Activated CD8-positive, alpha-beta memory T cell treated with anti-CD3 and anti-CD28 coated beads, Interleukin-2, amount 10 ng/mL, durations not matched to agents 7 days and 5 days (primary cell): ENCODE results near the gene RAMP3. TPM values are rescaled to one million over a fixed set of nuclear protein-coding genes. Genes with fewer than 3 reads are reported as not detected.

Experiments used
- ATAC-seq: fragments of 150-1000 bp; cut with Tn5 transposase; one replicate; pipeline ENCODE4 v1.10.0; 2021; ENCODE audit warnings: moderate library complexity
- CTCF ChIA-PET: fragments of 350-600 bp; sonication (Branson Sonifier 250); formaldehyde crosslinking; loops from one replicate; lab custom pipeline; 2021; ENCODE audit warnings: antibody characterized with exemption; lab: Charles Lee
- DNase-seq: peaks from one replicate; pipeline ENCODE4 v3.0.0-alpha.2; 2020
- H3K27ac Mint-ChIP-seq: one replicate; pipeline ENCODE4 v1.8.0; 2021; ENCODE audit warnings: mild to moderate bottlenecking, mixed read lengths
- H3K27me3 Mint-ChIP-seq: one replicate; pipeline ENCODE4 v1.8.0; 2021; ENCODE audit warnings: mixed read lengths
- H3K36me3 Mint-ChIP-seq: one replicate; pipeline ENCODE4 v1.8.0; 2021; ENCODE audit warnings: mild to moderate bottlenecking, mixed read lengths
- H3K4me1 Mint-ChIP-seq: one replicate; pipeline ENCODE4 v1.8.0; 2021; ENCODE audit warnings: mixed read lengths
- H3K4me3 Mint-ChIP-seq: one replicate; pipeline ENCODE4 v1.8.0; 2021; ENCODE audit warnings: mild to moderate bottlenecking, moderate library complexity, mixed read lengths
- H3K9me3 Mint-ChIP-seq: one replicate; pipeline ENCODE4 v1.8.0; 2022; ENCODE audit warnings: low read depth, mixed read lengths
- total RNA-seq, 2 experiments: library from RNA; stranded (reverse); gene quantifications; one replicate each; pipeline ENCODE4 v1.2.3, GENCODE V29; 2021

Gene RAMP3
- total RNA-seq, 2 experiments from 2014 or later, result not detected

DNA sequence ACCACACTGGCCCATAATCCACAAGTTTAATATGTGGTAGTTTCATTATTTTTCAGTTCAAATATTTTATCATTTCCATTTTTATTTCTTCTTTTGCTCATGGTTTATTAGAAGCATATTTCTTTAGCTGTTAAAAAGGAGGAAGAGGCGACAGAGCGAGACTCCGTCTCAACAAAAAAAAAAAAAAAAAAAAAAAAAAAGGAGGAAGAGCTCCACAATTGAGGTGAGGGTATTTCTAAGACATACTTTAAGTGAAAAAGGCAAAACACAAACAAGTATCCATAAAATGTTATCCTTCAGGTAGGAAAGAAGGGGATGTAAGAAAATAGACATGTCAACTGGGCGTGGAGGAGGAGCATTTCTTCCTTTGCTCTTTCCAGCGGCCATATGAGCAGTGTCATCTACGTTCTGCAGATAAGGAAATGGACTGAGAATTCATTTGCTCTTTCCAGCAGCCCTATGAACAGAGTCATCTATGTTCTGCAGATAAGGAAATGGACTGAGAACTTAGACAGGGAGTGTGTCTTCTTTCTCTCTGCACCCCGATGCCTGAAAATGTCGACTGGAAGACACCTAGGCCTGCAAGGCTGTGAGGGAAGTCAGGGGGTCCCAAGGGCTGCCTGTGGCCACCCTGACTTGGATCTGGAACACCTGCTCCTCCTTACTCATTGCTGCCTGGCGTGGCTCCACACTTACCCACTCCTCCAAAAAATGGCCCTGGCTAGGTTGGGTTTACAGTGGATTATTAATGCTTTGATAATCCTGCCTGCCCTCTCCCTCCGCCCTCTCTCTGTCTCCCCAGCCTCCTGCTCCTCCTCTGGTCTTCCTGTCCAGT is 18.9 kb upstream of the RAMP3 start:
- H3K4me1 Mint-ChIP-seq, result peaks cover 28% of the 10 kb centered on the region
- no peaks in the 10 kb centered on the region for H3K9me3 Mint-ChIP-seq
- H3K36me3 Mint-ChIP-seq, result no peaks in the 10 kb centered on the region
- H3K27me3 Mint-ChIP-seq, result peaks cover 10% of the 10 kb centered on the region
- no peak overlapping the region for H3K4me3 Mint-ChIP-seq
- CTCF ChIA-PET, result interaction anchor here (1.1 to 4.1 kb wide), 3 partner anchors 20 to 165 kb away, joined by 3 to 56 read pairs (median 26); partner anchors contain the start of gene TBRG4
- DNase-seq, result no peak
- ATAC-seq, result no peak
- H3K27ac Mint-ChIP-seq, result no peak overlapping the region

GRCh38 chr7:45140827-45141226 is 16.8 kb upstream of the RAMP3 start:
- DNase-seq (no peak), ATAC-seq (no peak)
- H3K4me1 Mint-ChIP-seq, result peaks cover 25% of the 10 kb centered on the region
- H3K36me3 Mint-ChIP-seq, result no peaks in the 10 kb centered on the region
- no peak overlapping the region for H3K27ac Mint-ChIP-seq
- CTCF ChIA-PET, result no interaction called here
- peaks cover 15% of the 10 kb centered on the region for H3K27me3 Mint-ChIP-seq
- H3K4me3 Mint-ChIP-seq, result no peak overlapping the region
- no peaks in the 10 kb centered on the region for H3K9me3 Mint-ChIP-seq

DNA sequence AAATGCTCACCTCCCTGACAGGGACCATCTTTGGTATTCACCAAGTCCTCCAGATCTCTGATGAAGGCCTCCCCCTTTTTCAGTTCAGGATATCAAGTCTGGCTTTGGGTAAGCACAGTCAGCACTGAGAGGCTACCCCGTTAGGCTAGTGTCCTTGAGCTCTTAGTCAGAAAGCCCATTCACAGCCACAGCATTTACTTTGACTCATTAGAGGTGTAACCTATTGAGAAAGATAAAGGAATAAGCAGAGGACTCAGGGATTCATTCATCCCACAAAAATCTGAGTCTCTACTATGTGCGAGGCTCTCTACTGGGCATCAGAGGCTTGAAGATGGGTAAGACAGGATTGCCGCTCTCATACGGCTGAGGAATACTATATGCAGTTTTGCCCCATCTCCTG is 14.0 kb upstream of the RAMP3 start:
- no peaks in the 10 kb centered on the region for H3K9me3 Mint-ChIP-seq

DNA sequence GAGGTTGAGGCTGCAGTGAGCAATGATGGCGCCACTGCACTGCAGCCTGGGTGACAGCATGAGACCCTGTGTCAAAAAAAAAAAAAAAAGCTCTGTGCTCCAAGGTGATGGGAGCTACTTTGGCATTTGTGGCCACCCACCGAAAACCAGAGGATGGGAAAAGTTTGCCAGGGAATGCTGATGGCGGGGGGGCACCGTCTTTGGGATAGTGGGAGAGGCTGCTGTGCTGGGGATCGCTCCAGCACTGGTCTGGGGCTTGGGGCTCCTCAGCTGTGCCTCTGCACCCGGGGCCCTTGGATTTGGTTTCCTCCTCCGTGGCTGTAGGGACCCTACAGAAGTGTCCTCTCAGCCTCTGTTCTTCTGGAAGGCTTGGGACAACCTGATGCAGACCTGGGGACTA is 11.7 kb upstream of the RAMP3 start:
- H3K4me1 Mint-ChIP-seq, result peaks cover 1% of the 10 kb centered on the region
- CTCF ChIA-PET, result interaction anchor here (1.4 kb wide), 1 partner anchor 10 kb away, joined by 4 read pairs; no protein-coding TSS in a partner anchor
- peaks cover 25% of the 10 kb centered on the region for H3K27me3 Mint-ChIP-seq
- H3K27ac Mint-ChIP-seq, result no peak overlapping the region
- no peaks in the 10 kb centered on the region for H3K9me3 Mint-ChIP-seq
- no peaks in the 10 kb centered on the region for H3K36me3 Mint-ChIP-seq
- DNase-seq, result no peak
- ATAC-seq, result no peak
- no peak overlapping the region for H3K4me3 Mint-ChIP-seq

More for the DNA sequence above, 14.0 kb upstream of the RAMP3 start:
- H3K36me3 Mint-ChIP-seq, result no peaks in the 10 kb centered on the region
- no peak for DNase-seq
- H3K27me3 Mint-ChIP-seq, result peaks cover 17% of the 10 kb centered on the region
- CTCF ChIA-PET, result interaction anchor here (1.3 kb wide), 1 partner anchor 16 kb away, joined by 3 read pairs; no protein-coding TSS in a partner anchor
- ATAC-seq, result no peak
- peaks cover 6% of the 10 kb centered on the region for H3K4me1 Mint-ChIP-seq
- no peak overlapping the region for H3K4me3 Mint-ChIP-seq
- H3K27ac Mint-ChIP-seq, result no peak overlapping the region

- DNase-seq (no peak), ATAC-seq (no peak)
- peaks cover 31% of the 10 kb centered on the region for H3K27me3 Mint-ChIP-seq
- CTCF ChIA-PET, result interaction anchor here (1.6 kb wide), 1 partner anchor 114 kb away, joined by 4 read pairs; no protein-coding TSS in a partner anchor
- H3K4me1 Mint-ChIP-seq, result no peaks in the 10 kb centered on the region
- H3K4me3 Mint-ChIP-seq, result no peak overlapping the region
- no peaks in the 10 kb centered on the region for H3K9me3 Mint-ChIP-seq
- H3K36me3 Mint-ChIP-seq, result no peaks in the 10 kb centered on the region
- H3K27ac Mint-ChIP-seq, result no peak overlapping the region
Measured at GRCh38 chr7:45146531-45147379, 10.8 kb upstream of the RAMP3 start.

DNA sequence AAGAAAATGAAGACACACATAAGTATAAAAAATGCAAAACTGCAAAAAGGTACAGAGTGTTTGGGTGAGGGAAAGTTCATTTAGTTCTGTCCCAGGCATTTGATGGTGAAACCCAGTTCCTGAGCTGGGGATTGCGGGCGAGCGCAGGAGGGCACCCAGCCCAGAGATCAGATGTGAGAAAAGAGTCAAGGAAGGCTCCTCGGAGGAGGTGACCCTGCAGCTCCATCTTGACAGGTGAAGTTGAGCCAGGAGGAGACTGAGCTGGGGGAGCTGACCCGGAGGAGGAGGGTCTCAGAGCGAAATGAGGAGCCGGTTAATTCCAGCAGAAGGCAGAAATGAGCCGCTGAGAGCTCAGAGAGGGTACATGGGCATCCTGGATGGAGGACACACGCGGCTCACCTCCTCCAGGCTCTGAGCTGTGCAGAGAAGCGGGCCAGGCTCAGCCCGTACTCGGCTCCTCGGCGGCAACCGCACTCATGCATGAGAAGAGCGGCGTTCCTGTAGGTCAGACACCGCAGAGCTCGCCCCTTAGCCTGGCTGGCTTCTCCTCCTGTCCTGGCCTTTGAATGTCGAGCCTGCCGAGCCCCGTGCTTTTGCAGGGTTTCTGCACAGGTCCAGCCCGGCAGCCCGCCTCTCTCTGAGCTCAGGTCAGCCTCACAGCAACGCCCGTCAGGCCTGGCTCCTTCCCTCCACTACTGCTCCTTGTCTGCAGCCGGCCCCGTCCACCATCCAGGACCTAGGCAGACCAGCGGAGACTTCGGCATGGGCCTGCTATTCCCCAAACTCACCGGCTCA is 9.5 kb upstream of the RAMP3 start:
- Mint-ChIP-seq H3K27ac (no peak overlapping the region), H3K27me3 (peaks cover 31% of the 10 kb centered on the region), H3K36me3 (no peaks in the 10 kb centered on the region), H3K4me1 (no peaks in the 10 kb centered on the region), H3K9me3 (no peaks in the 10 kb centered on the region), H3K4me3 (no peak overlapping the region)
- ATAC-seq (no peak), DNase-seq (no peak)
- CTCF ChIA-PET, result interaction anchor here (1.6 kb wide), 1 partner anchor 113 kb away, joined by 4 read pairs; no protein-coding TSS in a partner anchor

DNA sequence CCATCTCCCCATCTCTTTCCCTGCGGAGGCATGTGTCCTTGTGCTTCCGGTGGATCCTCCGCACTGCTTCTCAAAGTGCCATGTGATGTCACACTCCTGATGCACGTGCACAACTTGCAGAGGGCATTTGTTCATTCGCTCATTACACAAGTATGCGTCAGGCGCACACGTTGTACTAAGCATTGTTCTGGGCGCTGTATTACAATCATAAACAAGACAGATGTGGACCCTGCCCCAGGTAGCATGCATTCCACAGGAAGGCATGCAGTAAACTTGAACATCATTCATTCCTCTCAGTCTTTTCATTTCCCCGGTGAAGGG is 9.0 kb upstream of the RAMP3 start:
- no peaks in the 10 kb centered on the region for H3K9me3 Mint-ChIP-seq
- H3K4me1 Mint-ChIP-seq, result no peaks in the 10 kb centered on the region
- H3K27me3 Mint-ChIP-seq, result peaks cover 29% of the 10 kb centered on the region
- ATAC-seq, result no peak
- no peaks in the 10 kb centered on the region for H3K36me3 Mint-ChIP-seq
- DNase-seq, result no peak
- H3K4me3 Mint-ChIP-seq, result no peak overlapping the region
- CTCF ChIA-PET, result interaction anchor here (10.4 kb wide), 1 partner anchor 111 kb away, joined by 89 read pairs; no protein-coding TSS in a partner anchor
- no peak overlapping the region for H3K27ac Mint-ChIP-seq

DNA sequence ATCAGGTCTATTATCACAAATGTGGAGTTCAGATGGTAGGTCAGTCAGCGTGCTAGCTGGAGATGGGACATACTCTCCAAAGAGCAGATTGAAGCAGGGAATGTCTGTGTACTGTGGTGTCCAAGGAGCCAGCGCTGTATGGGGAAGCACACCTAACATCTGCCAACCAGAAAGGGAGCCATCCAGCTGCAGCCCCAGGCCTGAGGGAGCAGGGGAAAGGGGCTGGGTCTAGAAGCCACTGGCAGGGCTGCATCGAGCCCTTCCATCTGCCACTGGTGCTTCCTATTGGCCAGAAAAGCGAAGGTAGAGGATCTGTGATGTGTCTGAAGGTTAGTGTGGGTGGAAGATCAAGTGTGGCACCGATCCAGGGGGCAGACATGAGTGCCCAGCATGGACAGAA is 8.0 kb upstream of the RAMP3 start:
- H3K4me3 Mint-ChIP-seq, result no peak overlapping the region
- H3K9me3 Mint-ChIP-seq, result no peaks in the 10 kb centered on the region
- H3K27me3 Mint-ChIP-seq, result peaks cover 24% of the 10 kb centered on the region
- no peak overlapping the region for H3K27ac Mint-ChIP-seq
- no peaks in the 10 kb centered on the region for H3K36me3 Mint-ChIP-seq
- DNase-seq (no peak), ATAC-seq (no peak)
- H3K4me1 Mint-ChIP-seq, result no peaks in the 10 kb centered on the region
- CTCF ChIA-PET, result interaction anchor here (10.4 kb wide), 1 partner anchor 110 kb away, joined by 89 read pairs; no protein-coding TSS in a partner anchor

DNA sequence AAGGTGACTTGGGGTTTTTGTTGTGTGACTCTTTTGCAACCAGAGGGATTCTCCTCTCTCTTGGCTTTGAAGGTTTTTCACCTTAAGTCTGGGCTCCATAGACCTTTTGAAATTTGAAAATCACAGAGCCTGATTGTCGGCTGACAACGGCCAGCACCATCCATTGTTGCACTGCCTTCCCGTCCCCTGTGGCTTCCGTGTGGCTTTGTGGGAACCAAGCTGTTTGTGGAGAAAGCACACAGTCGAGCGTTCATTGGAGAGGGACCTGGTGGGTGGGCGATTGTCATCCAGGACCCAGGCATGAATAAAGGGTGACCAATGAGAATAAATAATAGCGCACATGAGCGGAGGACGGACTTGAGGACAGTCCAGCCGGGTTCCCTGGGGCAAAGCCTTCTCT is 7.4 kb upstream of the RAMP3 start:
- Mint-ChIP-seq H3K36me3 (no peaks in the 10 kb centered on the region), H3K27me3 (peaks cover 24% of the 10 kb centered on the region), H3K27ac (no peak overlapping the region), H3K9me3 (no peaks in the 10 kb centered on the region), H3K4me1 (no peaks in the 10 kb centered on the region), H3K4me3 (no peak overlapping the region)
- CTCF ChIA-PET, result interaction anchor here (10.4 kb wide), 1 partner anchor 109 kb away, joined by 89 read pairs; no protein-coding TSS in a partner anchor
- no peak for ATAC-seq
- no peak for DNase-seq

GRCh38 chr7:45151131-45151684 is 6.4 kb upstream of the RAMP3 start:
- no peak for DNase-seq
- no peaks in the 10 kb centered on the region for H3K4me1 Mint-ChIP-seq
- no peak overlapping the region for H3K4me3 Mint-ChIP-seq
- H3K9me3 Mint-ChIP-seq, result no peaks in the 10 kb centered on the region
- no peak overlapping the region for H3K27ac Mint-ChIP-seq
- peaks cover 26% of the 10 kb centered on the region for H3K27me3 Mint-ChIP-seq
- no peak for ATAC-seq
- CTCF ChIA-PET, result interaction anchor here (10.4 kb wide), 1 partner anchor 108 kb away, joined by 89 read pairs; no protein-coding TSS in a partner anchor
- H3K36me3 Mint-ChIP-seq, result no peaks in the 10 kb centered on the region

GRCh38 chr7:45151967-45152366 is 5.6 kb upstream of the RAMP3 start:
- Mint-ChIP-seq H3K9me3 (no peaks in the 10 kb centered on the region), H3K27ac (no peak overlapping the region), H3K4me3 (no peak overlapping the region), H3K4me1 (no peaks in the 10 kb centered on the region), H3K27me3 (peaks cover 30% of the 10 kb centered on the region), H3K36me3 (no peaks in the 10 kb centered on the region)
- ATAC-seq, result no peak
- no peak for DNase-seq
- CTCF ChIA-PET, result interaction anchor here (10.4 kb wide), 1 partner anchor 108 kb away, joined by 89 read pairs; no protein-coding TSS in a partner anchor

DNA sequence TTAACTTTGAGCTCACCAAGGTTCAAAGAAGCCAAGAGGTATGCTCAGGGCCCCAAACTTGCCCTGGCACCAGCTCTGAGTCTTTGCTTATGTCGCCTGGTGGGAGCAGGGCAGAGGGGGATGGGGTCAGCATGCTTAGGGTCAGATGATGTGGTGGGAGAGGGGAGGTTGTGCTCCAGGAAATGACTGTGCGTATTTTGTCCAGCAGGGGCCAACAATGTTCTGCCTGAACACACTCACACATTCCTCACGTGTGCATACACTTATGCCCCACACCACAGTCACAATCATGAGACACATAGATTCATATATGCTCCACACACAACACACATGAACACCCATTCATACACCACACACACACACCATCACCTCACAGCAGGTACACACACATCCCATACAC is 4.4 kb upstream of the RAMP3 start:
- DNase-seq (no peak), ATAC-seq (no peak)
- no peak overlapping the region for H3K27ac Mint-ChIP-seq
- H3K4me3 Mint-ChIP-seq, result no peak overlapping the region
- peaks cover 31% of the 10 kb centered on the region for H3K27me3 Mint-ChIP-seq
- no peaks in the 10 kb centered on the region for H3K4me1 Mint-ChIP-seq
- H3K36me3 Mint-ChIP-seq, result no peaks in the 10 kb centered on the region
- CTCF ChIA-PET, result interaction anchor here (1.0 to 10.4 kb wide), 3 partner anchors 17 to 106 kb away, joined by 3 to 89 read pairs (median 4); no protein-coding TSS in a partner anchor
- no peaks in the 10 kb centered on the region for H3K9me3 Mint-ChIP-seq
